PC-9 (cell line): ENCODE data around the gene CD53.

Experiments
- CTCF ChIP-seq: fragments of 200-600 bp; sonication (generic); conservative IDR thresholded peaks from 2 replicates; pipeline ENCODE4 v1.6.1; 2017; ENCODE audit warnings: mixed run types, antibody characterized with exemption, mild to moderate bottlenecking, moderate library complexity
- EZH2 ChIP-seq: fragments of 200-600 bp; sonication (generic); IDR thresholded peaks from 2 replicates; pipeline ENCODE4 v1.8.0; 2017; ENCODE audit warnings: antibody characterized with exemption, low read depth

- TF ChIP-seq CTCF (no peak), EZH2 (no peak)
These were observed 3.9 kb downstream of the CD53 start for GRCh38 chr1:110876748-110877341.
